Neural progenitor cell (in vitro differentiated cells): ENCODE results near the gene WDR62. TPM values are rescaled to one million over a fixed set of nuclear protein-coding genes. Genes with fewer than 3 reads are reported as not detected.

Experiments
- DNase-seq: peaks from one replicate; pipeline ENCODE4 v3.0.0-alpha.2; 2016; ENCODE audit warnings: low spot score
- H2AFZ ChIP-seq: fragments of 200-600 bp; sonication (generic); replicated peaks from 2 replicates; pipeline ENCODE4 v1.6.1; 2016; ENCODE audit warnings: antibody characterized with exemption
- H3F3A ChIP-seq: fragments of 200-600 bp; sonication (generic); 2 replicates; pipeline ENCODE4 v1.6.1; 2016; ENCODE audit warnings: antibody characterized with exemption, low read depth
- H3K27ac ChIP-seq: fragments of 200-600 bp; sonication (generic); 2 replicates; pipeline ENCODE4 v1.5.1; 2016; ENCODE audit warnings: mild to moderate bottlenecking
- H3K27me3 ChIP-seq: fragments of 200-600 bp; sonication (generic); 2 replicates; pipeline ENCODE4 v1.6.1; 2016; ENCODE audit warnings: mild to moderate bottlenecking, moderate library complexity
- H3K36me3 ChIP-seq: fragments of 200-600 bp; sonication (generic); 2 replicates; pipeline ENCODE4 v1.5.1; 2016
- H3K4me1 ChIP-seq: fragments of 200-600 bp; sonication (generic); 2 replicates; pipeline ENCODE4 v1.6.1; 2016; ENCODE audit warnings: mixed run types
- H3K4me2 ChIP-seq: fragments of 200-600 bp; sonication (generic); 2 replicates; pipeline ENCODE4 v1.6.1; 2016
- H3K4me3 ChIP-seq: fragments of 200-600 bp; sonication (generic); 2 replicates; pipeline ENCODE4 v1.5.1; 2016
- H3K79me2 ChIP-seq: fragments of 200-600 bp; sonication (generic); 2 replicates; pipeline ENCODE4 v1.6.1; 2016; ENCODE audit warnings: low read depth
- H3K9ac ChIP-seq: fragments of 200-600 bp; sonication (generic); 2 replicates; pipeline ENCODE4 v1.6.1; 2016
- H3K9me3 ChIP-seq: fragments of 200-600 bp; sonication (generic); 2 replicates; pipeline ENCODE4 v1.5.1; 2016; ENCODE audit warnings: low read depth
- H4K20me1 ChIP-seq: fragments of 200-600 bp; sonication (generic); 2 replicates; pipeline ENCODE4 v1.6.1; 2016; ENCODE audit warnings: low read depth
- H3K27ac Mint-ChIP-seq: 3 replicates; pipeline ENCODE4 v1.8.0; 2021; ENCODE audit warnings: mixed read lengths
- H3K27me3 Mint-ChIP-seq: 2 replicates; pipeline ENCODE4 v1.8.0; 2022; ENCODE audit warnings: low read depth, mild to moderate bottlenecking, inconsistent platforms, moderate library complexity, mixed read lengths; ENCODE audit not compliant: insufficient read depth
- H3K36me3 Mint-ChIP-seq: 3 replicates; pipeline ENCODE4 v1.8.0; 2021; ENCODE audit warnings: mixed read lengths
- H3K4me1 Mint-ChIP-seq: 3 replicates; pipeline ENCODE4 v1.8.0; 2021; ENCODE audit warnings: mixed read lengths
- H3K4me3 Mint-ChIP-seq: 3 replicates; pipeline ENCODE4 v1.8.0; 2021; ENCODE audit warnings: mild to moderate bottlenecking, moderate library complexity, mixed read lengths
- H3K9me3 Mint-ChIP-seq: 3 replicates; pipeline ENCODE4 v1.8.0; 2020; ENCODE audit warnings: mixed read lengths
- EZH2 ChIP-seq: fragments of 200-600 bp; sonication (generic); IDR thresholded peaks from 2 replicates; pipeline ENCODE4 v1.6.1; 2017; ENCODE audit warnings: antibody characterized with exemption, mild to moderate bottlenecking, moderate library complexity
- EZH2phosphoT487 ChIP-seq: fragments of 200-600 bp; sonication (generic); IDR thresholded peaks from 2 replicates; pipeline ENCODE4 v1.6.1; 2017; ENCODE audit warnings: antibody characterized with exemption
- total RNA-seq: library from RNA; depleted of rRNA; stranded (reverse); fragments of >200 nt; gene quantifications from 2 replicates; pipeline ENCODE4 v1.2.3, GENCODE V29; 2015; ENCODE audit warnings: low replicate concordance
- TF ChIP-seq, protein P1 (sequence below): fragments of 200-600 bp; sonication (generic); IDR thresholded peaks from 2 replicates; pipeline ENCODE4 v1.5.1; 2017; ENCODE audit warnings: antibody characterized with exemption, mild to moderate bottlenecking

WDR62 gene
- total RNA-seq, 1 donor from 2014 or later: 12.0 TPM

- peaks cover 18% of the 10 kb centered on the region for H3K27me3 Mint-ChIP-seq
- H3K27ac ChIP-seq: no peak overlapping the region
- H2AFZ ChIP-seq: peak overlapping the region; percentile 71
Observed at GRCh38 chr19:36013280-36014011, 41.3 kb upstream of the WDR62 start.

DNA sequence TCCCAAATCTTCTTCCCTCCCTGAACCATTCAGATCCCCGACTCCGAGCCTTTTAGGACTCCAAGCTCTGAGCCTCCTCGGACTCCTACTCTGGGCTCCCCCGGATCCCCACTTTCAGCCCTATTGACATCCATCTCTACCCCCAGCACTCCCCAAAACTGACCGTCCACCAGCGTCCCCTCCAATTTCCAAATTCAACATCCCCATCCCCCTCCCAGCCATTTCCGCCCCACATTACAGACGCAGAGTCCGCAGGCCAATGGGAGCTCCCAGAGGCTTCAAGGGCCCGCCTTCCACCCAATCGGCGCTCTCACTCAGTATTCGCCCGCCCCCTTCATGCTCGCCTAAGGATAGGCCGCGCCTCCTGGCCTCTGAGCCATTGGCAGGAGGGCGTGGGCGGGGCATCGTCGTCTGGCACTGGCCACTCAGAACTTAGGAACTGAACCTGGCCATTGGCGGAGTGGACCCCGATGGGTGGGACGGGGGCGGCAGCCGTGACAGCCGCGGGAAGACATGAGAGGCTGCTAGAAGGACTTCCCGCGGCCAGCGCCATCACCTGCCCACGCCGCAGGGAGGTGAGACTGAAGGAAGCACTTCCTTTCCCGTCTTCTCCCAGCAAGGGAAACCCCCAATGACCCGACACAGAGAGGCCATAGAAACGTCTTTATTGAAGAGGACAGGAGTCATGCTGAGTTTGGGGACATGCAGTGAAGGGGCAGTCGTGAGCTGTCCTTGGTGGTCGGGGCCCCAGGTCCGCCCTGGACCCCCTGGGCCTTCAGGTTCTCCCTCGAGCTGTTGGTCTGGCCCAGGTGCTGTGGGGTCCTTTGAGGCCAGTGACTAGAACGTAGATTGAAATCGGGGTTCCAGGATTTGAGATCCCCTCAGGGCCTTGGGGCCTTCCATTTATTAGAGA is 40.4 kb upstream of the WDR62 start, which contains the start of gene ALKBH6:
Gene ALKBH6 (minus strand): TSS at position 202 of the 913 bp plus-strand sequence. CDS start 816 bp downstream, outside the sequence.
- peak within 1 kb of the TSS; percentile 86 for H3K4me2 ChIP-seq
- H3K27me3 Mint-ChIP-seq: peaks cover 15% of the 10 kb centered on the region
- H3K4me3 Mint-ChIP-seq: peak within 1 kb of the TSS; percentile 95
- DNase-seq: peak; percentile 100
- no peak within 1 kb of the TSS for H3K27ac ChIP-seq
- peaks cover 10% of the 10 kb centered on the region for H3K36me3 Mint-ChIP-seq
- H3K27ac Mint-ChIP-seq: peak within 1 kb of the TSS; percentile 78
- peak within 1 kb of the TSS; percentile 55 for H3K9ac ChIP-seq
- H3K79me2 ChIP-seq: peaks cover 13% of the 10 kb centered on the region
- H3K4me1 ChIP-seq: peaks cover 9% of the 10 kb centered on the region
- H3F3A ChIP-seq: peaks cover 5% of the 10 kb centered on the region
- no peaks in the 10 kb centered on the region for H3K27me3 ChIP-seq
- H3K4me3 ChIP-seq: peak within 1 kb of the TSS; percentile 79
- no peak for TF ChIP-seq EZH2phosphoT487
- TF ChIP-seq, protein P1, sequence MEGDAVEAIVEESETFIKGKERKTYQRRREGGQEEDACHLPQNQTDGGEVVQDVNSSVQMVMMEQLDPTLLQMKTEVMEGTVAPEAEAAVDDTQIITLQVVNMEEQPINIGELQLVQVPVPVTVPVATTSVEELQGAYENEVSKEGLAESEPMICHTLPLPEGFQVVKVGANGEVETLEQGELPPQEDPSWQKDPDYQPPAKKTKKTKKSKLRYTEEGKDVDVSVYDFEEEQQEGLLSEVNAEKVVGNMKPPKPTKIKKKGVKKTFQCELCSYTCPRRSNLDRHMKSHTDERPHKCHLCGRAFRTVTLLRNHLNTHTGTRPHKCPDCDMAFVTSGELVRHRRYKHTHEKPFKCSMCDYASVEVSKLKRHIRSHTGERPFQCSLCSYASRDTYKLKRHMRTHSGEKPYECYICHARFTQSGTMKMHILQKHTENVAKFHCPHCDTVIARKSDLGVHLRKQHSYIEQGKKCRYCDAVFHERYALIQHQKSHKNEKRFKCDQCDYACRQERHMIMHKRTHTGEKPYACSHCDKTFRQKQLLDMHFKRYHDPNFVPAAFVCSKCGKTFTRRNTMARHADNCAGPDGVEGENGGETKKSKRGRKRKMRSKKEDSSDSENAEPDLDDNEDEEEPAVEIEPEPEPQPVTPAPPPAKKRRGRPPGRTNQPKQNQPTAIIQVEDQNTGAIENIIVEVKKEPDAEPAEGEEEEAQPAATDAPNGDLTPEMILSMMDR: peak; percentile 5
- TF ChIP-seq EZH2: no peak
- no peaks in the 10 kb centered on the region for H4K20me1 ChIP-seq
- peaks cover 4% of the 10 kb centered on the region for H3K9me3 Mint-ChIP-seq
- H3K4me1 Mint-ChIP-seq: peaks cover 36% of the 10 kb centered on the region
- H3K9me3 ChIP-seq: no peaks in the 10 kb centered on the region
- peak within 1 kb of the TSS; percentile 71 for H2AFZ ChIP-seq
- H3K36me3 ChIP-seq: no peaks in the 10 kb centered on the region

More at GRCh38 chr19:36013280-36014011, 41.3 kb upstream of the WDR62 start:
- Histone ChIP-seq H4K20me1 (no peaks in the 10 kb centered on the region), H3F3A (peaks cover 13% of the 10 kb centered on the region), H3K79me2 (peaks cover 13% of the 10 kb centered on the region), H3K4me3 (peak overlapping the region; percentile 79), H3K9ac (peak overlapping the region; percentile 55), H3K36me3 (no peaks in the 10 kb centered on the region), H3K27me3 (no peaks in the 10 kb centered on the region), H3K4me2 (peak overlapping the region; percentile 86), H3K4me1 (peaks cover 10% of the 10 kb centered on the region), H3K9me3 (no peaks in the 10 kb centered on the region)
- H3K9me3 Mint-ChIP-seq: peaks cover 4% of the 10 kb centered on the region
- no peak for TF ChIP-seq EZH2phosphoT487
- no peak for TF ChIP-seq EZH2
- TF ChIP-seq, protein P1: no peak
- peaks cover 41% of the 10 kb centered on the region for H3K4me1 Mint-ChIP-seq
- peak overlapping the region; percentile 78 for H3K27ac Mint-ChIP-seq
- DNase-seq: no peak
- peaks cover 10% of the 10 kb centered on the region for H3K36me3 Mint-ChIP-seq
- peak overlapping the region; percentile 95 for H3K4me3 Mint-ChIP-seq

GRCh38 chr19:36019061-36019670 is 35.5 kb upstream of the WDR62 start:
- H3K27me3 ChIP-seq: no peaks in the 10 kb centered on the region
- H2AFZ ChIP-seq: no peak overlapping the region
- H3K9me3 Mint-ChIP-seq: no peaks in the 10 kb centered on the region
- TF ChIP-seq, protein P1: no peak
- no peaks in the 10 kb centered on the region for H3K9me3 ChIP-seq
- H3K27ac Mint-ChIP-seq: no peak overlapping the region
- H3K4me3 Mint-ChIP-seq: no peak overlapping the region
- H3K79me2 ChIP-seq: no peaks in the 10 kb centered on the region
- peaks cover 5% of the 10 kb centered on the region for H3F3A ChIP-seq
- H3K4me2 ChIP-seq: no peak overlapping the region
- H3K4me3 ChIP-seq: no peak overlapping the region
- H3K4me1 ChIP-seq: no peaks in the 10 kb centered on the region
- DNase-seq: no peak
- no peaks in the 10 kb centered on the region for H3K36me3 ChIP-seq
- H3K9ac ChIP-seq: no peak overlapping the region
- H3K36me3 Mint-ChIP-seq: peaks cover 15% of the 10 kb centered on the region
- peaks cover 17% of the 10 kb centered on the region for H3K4me1 Mint-ChIP-seq
- peaks cover 8% of the 10 kb centered on the region for H3K27me3 Mint-ChIP-seq
- H4K20me1 ChIP-seq: no peaks in the 10 kb centered on the region
- H3K27ac ChIP-seq: no peak overlapping the region
